AG08395 (cell line): ENCODE data around the gene ZFP36L2.

ENCODE experiments used
- DNase-seq: peaks from one replicate; pipeline ENCODE4 v3.0.0; 2012; ENCODE audit warnings: mixed read lengths, low spot score

Gene ZFP36L2, protein sequence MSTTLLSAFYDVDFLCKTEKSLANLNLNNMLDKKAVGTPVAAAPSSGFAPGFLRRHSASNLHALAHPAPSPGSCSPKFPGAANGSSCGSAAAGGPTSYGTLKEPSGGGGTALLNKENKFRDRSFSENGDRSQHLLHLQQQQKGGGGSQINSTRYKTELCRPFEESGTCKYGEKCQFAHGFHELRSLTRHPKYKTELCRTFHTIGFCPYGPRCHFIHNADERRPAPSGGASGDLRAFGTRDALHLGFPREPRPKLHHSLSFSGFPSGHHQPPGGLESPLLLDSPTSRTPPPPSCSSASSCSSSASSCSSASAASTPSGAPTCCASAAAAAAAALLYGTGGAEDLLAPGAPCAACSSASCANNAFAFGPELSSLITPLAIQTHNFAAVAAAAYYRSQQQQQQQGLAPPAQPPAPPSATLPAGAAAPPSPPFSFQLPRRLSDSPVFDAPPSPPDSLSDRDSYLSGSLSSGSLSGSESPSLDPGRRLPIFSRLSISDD

DNA sequence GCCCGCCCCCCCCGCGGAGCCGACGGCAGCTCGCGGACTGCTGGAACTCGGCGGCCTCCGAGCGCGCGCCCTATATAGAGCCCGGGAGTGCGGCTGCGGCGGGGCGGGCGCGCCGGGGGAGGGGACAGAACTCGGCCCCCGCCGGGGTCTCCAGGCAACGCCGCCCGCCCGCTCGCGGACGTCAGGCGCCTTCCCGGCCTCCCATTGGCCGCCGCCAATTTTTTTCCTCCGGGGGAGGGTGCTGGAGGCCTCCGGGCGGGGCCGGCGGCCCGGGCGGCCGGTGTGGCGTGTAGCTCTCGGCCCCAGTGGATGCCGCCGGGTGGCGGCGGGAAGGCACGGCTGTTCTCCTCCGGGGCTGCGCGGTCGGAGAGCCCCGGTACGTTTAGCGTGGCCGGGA is at the start of gene ZFP36L2:
Gene ZFP36L2 (minus strand): TSS at position 49 of the 397 bp plus-strand sequence. CDS start 291 bp downstream, outside the sequence.
- DNase-seq, result peak; percentile 98

GRCh38 chr2:43274721-43275120 is 48.3 kb upstream of the ZFP36L2 start:
- DNase-seq, result no peak

GRCh38 chr2:43274055-43274454 is 47.6 kb upstream of the ZFP36L2 start:
- no peak for DNase-seq

DNA sequence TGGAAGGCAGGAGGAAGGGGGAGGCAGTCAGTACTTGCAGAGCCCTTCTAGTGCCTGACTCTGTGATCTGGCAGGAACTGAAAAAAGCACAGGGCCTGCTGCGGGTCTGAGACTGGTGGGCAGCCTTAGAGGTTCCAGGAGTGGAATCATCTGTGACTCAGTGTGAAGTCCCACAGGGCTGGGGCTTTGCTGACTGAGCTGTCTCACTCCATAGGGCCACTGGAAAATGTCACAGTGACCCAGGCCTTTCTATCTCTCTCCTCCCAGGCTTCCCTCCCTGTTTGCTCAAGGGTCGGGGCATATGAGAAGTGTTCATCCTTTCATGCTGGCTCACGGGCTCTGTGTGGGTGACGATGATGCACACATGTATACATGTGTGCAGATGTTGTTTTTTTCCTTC is 47.1 kb upstream of the ZFP36L2 start:
- DNase-seq, result peak; percentile 62

DNA sequence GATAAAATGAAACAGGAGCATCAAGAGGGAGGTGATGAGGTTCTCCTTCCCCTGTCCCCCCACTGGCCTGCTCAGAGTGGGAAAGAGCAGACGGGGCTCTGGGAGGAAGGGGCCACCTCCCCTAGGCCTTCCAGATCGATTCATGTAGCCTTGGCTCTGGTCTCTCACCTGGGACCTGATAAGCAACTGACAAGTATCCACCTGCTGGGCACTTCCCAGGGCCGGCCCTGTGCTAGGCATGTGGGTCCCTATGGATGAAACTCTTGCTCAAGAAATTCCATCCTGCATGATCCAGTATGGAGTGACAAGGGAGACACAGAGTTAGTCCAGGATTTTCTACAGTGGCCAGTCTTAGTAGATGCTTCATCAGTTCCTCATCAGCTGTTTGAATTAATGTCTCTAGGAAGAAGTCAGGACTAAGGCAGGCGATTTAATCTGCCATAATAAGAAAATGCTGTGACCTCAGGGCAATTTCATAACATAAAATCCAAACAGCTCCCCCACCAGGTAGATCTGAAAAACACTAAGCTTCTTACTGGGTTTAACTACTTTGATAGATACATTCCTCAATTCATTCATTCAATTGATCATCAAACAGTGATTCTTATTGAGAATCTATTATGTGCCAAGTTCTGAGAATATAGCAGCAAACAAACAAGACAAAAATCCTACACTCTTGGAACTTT is 44.7 kb upstream of the ZFP36L2 start:
- no peak for DNase-seq

DNA sequence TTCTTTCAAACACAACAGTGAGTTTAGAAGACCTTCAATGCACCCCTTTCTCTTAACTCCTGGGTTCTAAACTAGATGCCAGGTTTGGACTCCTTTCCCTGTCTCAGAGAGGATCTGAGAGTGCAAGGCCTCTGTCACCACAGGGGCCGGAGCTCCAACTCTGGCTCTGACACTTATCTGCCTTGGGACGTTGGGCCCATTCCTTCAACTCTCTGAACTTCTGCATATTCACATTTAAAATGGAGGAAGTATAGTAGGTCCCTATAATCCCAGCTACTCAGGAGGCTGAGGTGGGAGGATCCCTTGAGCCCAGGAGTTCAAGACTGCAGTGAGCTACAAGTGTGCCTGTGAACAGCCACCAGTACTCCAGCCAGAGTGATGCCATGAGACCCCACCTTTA is 44.1 kb upstream of the ZFP36L2 start:
- no peak for DNase-seq

- peak; percentile 89 for DNase-seq
Observed at GRCh38 chr2:43269706-43270105, 43.3 kb upstream of the ZFP36L2 start.

DNA sequence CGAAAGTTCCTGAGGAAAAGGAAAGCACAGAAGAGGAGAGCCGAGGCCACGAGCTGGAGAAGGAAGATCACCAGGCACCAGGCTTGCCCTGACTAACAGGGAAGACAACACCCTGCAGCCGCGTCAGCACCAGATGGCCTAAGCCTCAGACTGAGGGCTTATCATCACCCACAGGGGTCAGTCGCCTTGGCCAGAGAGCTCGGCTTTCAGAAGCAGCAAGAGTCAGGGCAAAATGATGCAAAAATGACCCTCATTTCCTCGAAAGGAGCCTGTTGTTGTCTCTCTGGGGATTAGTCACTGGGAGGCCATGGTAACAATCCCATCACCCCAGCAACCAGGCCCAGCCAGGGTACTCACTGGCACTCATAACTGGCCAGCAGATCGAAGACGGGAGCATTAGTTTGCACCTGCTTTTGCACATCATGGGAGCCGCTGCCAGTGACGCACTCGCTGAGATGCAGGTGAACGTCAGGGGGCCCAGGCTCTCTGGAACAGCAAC is 42.7 kb upstream of the ZFP36L2 start:
- peak; percentile 93 for DNase-seq

- no peak for DNase-seq
Observed at GRCh38 chr2:43268066-43268953, 41.9 kb upstream of the ZFP36L2 start.

- DNase-seq, result no peak
Observed at GRCh38 chr2:43267381-43267780, 41.0 kb upstream of the ZFP36L2 start.

GRCh38 chr2:43266711-43267111 is 40.3 kb upstream of the ZFP36L2 start:
- no peak for DNase-seq

DNA sequence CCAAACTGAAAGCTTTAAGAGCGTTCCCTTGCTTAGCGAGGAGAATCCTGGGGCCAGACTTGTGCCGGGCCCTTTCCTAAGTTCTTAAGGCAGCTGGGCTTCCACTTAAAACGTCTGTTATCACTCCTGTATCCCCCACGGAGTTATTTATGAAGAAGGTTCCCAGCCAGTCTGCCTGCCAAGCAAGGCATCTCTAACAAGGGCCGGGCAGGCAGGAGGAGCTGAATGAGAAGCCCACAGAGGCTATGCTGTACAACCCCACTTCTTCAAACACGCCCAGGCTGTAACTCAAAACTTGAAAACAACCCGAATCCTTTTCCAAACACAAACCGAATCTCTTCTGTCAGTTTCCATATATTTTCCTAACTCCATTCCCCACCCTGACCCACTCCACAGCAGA is 39.0 kb upstream of the ZFP36L2 start:
- no peak for DNase-seq

- DNase-seq, result peak; percentile 40
Observed at GRCh38 chr2:43265001-43265400, 38.6 kb upstream of the ZFP36L2 start.

- DNase-seq, result no peak
Observed at GRCh38 chr2:43262951-43263350, 36.5 kb upstream of the ZFP36L2 start.

DNA sequence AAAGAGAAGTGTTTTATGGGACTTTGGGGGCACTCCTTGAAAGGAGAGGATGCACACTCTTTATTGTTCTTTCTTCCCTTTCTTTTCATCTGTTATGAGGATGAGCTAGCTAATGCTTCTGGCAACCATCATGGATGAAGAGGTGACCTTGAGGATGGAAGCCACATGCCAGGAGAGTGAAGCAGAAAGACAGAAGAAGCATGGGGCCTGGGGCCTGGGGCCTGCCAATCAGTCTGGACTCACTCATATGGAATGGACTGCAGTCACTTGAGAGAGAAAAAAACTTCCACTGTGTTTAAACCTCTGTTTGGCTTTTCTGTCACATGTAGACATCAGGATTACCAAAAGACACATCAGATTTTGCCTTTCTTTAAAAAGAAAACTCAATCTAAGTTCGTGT is 35.8 kb upstream of the ZFP36L2 start:
- no peak for DNase-seq

GRCh38 chr2:43259512-43259911 is 33.1 kb upstream of the ZFP36L2 start:
- no peak for DNase-seq

DNA sequence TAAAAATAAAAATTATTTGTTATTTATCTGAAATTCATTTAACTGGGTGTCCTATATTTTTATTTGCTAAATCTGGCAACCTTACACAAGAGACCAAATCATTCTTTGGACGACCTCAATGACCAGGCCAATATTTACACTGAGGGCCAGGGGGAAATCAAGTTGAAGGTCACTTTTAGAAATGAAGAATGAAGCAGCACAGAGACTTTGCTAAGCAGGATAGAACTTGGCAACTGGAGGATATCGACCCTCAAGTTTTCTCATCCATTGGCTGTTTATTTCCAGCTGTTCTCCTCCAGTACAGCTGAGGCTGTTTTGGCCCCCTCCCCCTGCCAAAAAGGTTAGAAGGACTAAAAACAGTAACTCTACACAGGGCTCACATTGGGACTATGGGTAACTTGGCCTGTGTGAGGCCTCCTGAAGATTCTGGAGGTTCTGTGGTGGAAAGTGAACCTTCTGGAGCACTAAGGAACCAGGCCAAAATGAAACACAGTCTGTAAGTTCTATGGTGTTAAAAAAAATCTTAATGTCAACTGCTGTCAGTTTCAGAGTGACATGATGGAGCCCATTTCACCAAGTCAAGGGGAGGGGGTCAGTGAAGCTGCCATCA is 32.2 kb upstream of the ZFP36L2 start:
- DNase-seq, result no peak

- no peak for DNase-seq
Observed at GRCh38 chr2:43255296-43255910, 29.0 kb upstream of the ZFP36L2 start.

GRCh38 chr2:43254331-43254730 is 27.9 kb upstream of the ZFP36L2 start:
- no peak for DNase-seq

GRCh38 chr2:43251171-43251731 is 24.8 kb upstream of the ZFP36L2 start:
- DNase-seq, result peak; percentile 78

- no peak for DNase-seq
Observed at GRCh38 chr2:43250015-43250414, 23.6 kb upstream of the ZFP36L2 start.
